Glutamatergic neuron (in vitro differentiated cells): Measurements from ENCODE around the gene OR5B2. TPM values are rescaled to one million over a fixed set of nuclear protein-coding genes. Genes with fewer than 3 reads are reported as not detected.

Experiments
- DNase-seq: peaks from one replicate; pipeline ENCODE4 v3.0.0; 2022
- H3K27ac Mint-ChIP-seq: one replicate; pipeline ENCODE4 v1.8.0; 2020; ENCODE audit warnings: mild to moderate bottlenecking, mixed read lengths, inconsistent platforms; ENCODE audit not compliant: unreplicated experiment
- H3K27me3 Mint-ChIP-seq: one replicate; pipeline ENCODE4 v1.8.0; 2020; ENCODE audit warnings: mild to moderate bottlenecking, moderate library complexity, mixed read lengths, inconsistent platforms; ENCODE audit not compliant: unreplicated experiment
- H3K36me3 Mint-ChIP-seq: one replicate; pipeline ENCODE4 v1.8.0; 2020; ENCODE audit warnings: mild to moderate bottlenecking, mixed read lengths, inconsistent platforms; ENCODE audit not compliant: unreplicated experiment
- H3K4me1 Mint-ChIP-seq: one replicate; pipeline ENCODE4 v1.8.0; 2020; ENCODE audit warnings: mild to moderate bottlenecking, low read depth, mixed read lengths, inconsistent platforms; ENCODE audit not compliant: unreplicated experiment
- H3K4me3 Mint-ChIP-seq: one replicate; pipeline ENCODE4 v1.8.0; 2020; ENCODE audit warnings: mild to moderate bottlenecking, mixed read lengths, inconsistent platforms; ENCODE audit not compliant: unreplicated experiment
- H3K9me3 Mint-ChIP-seq: one replicate; pipeline ENCODE4 v1.8.0; 2020; ENCODE audit warnings: mild to moderate bottlenecking, moderate library complexity, mixed read lengths, inconsistent platforms; ENCODE audit not compliant: unreplicated experiment
- CTCF ChIP-seq: fragments of 200-600 bp; sonication (generic); IDR thresholded peaks from one replicate; pipeline ENCODE4 v1.5.0; 2021; ENCODE audit not compliant: partially characterized antibody, unreplicated experiment
- total RNA-seq: library from RNA; stranded (reverse); fragmentation: NEBNext Ultra II Directional; extraction: Animal tissue kit (Norgen Biotek cat#: 25700); gene quantifications from one replicate; pipeline ENCODE4 v1.2.1, GENCODE V29; 2021; ENCODE audit not compliant: unreplicated experiment

Gene OR5B2
- total RNA-seq, 1 donor from 2014 or later = not detected

GRCh38 chr11:58446294-58446693 lies 18.4 kb upstream of the OR5B2 start:
- no peak overlapping the region for H3K4me3 Mint-ChIP-seq
- H3K27ac Mint-ChIP-seq = no peak overlapping the region
- peaks cover 8% of the 10 kb centered on the region for H3K36me3 Mint-ChIP-seq
- H3K4me1 Mint-ChIP-seq = no peaks in the 10 kb centered on the region
- H3K9me3 Mint-ChIP-seq = peaks cover 9% of the 10 kb centered on the region
- TF ChIP-seq CTCF = no peak
- DNase-seq = no peak
- H3K27me3 Mint-ChIP-seq = no peaks in the 10 kb centered on the region

GRCh38 chr11:58444300-58444699 lies 16.4 kb upstream of the OR5B2 start:
- TF ChIP-seq CTCF = no peak
- Mint-ChIP-seq H3K27me3 (no peaks in the 10 kb centered on the region), H3K4me1 (no peaks in the 10 kb centered on the region), H3K4me3 (no peak overlapping the region), H3K9me3 (peaks cover 9% of the 10 kb centered on the region), H3K27ac (no peak overlapping the region), H3K36me3 (peaks cover 8% of the 10 kb centered on the region)
- DNase-seq = no peak

- H3K9me3 Mint-ChIP-seq = peaks cover 9% of the 10 kb centered on the region
- H3K27me3 Mint-ChIP-seq = no peaks in the 10 kb centered on the region
- H3K27ac Mint-ChIP-seq = no peak within 1 kb of the TSS
- no peak within 1 kb of the TSS for H3K4me3 Mint-ChIP-seq
- H3K4me1 Mint-ChIP-seq = no peaks in the 10 kb centered on the region
- no peak for TF ChIP-seq CTCF
- no peak for DNase-seq
- peaks cover 8% of the 10 kb centered on the region for H3K36me3 Mint-ChIP-seq
These were observed 14.2 kb upstream of the OR5B2 start, which contains the start of gene OR5B12 for GRCh38 chr11:58442136-58442535. OR5B12 (minus strand) TSS chr11:58442236; CDS start chr11:58440151, 2,085 bp downstream.

GRCh38 chr11:58438486-58438885 lies 10.6 kb upstream of the OR5B2 start:
- no peak overlapping the region for H3K4me3 Mint-ChIP-seq
- no peak for DNase-seq

GRCh38 chr11:58434217-58434616 lies 6.3 kb upstream of the OR5B2 start:
- Mint-ChIP-seq H3K36me3 (no peaks in the 10 kb centered on the region), H3K9me3 (no peaks in the 10 kb centered on the region)
- no peak for DNase-seq

More at GRCh38 chr11:58438486-58438885, 10.6 kb upstream of the OR5B2 start:
- TF ChIP-seq CTCF = no peak
- Mint-ChIP-seq H3K36me3 (no peaks in the 10 kb centered on the region), H3K27ac (no peak overlapping the region), H3K27me3 (no peaks in the 10 kb centered on the region), H3K4me1 (no peaks in the 10 kb centered on the region), H3K9me3 (peaks cover under 1% of the 10 kb centered on the region)

More at GRCh38 chr11:58434217-58434616, 6.3 kb upstream of the OR5B2 start:
- Mint-ChIP-seq H3K27ac (no peak overlapping the region), H3K27me3 (no peaks in the 10 kb centered on the region), H3K4me1 (no peaks in the 10 kb centered on the region), H3K4me3 (no peak overlapping the region)
- TF ChIP-seq CTCF = no peak
